Measurements from ENCODE around the gene CDK5RAP2.

Gene CDK5RAP2

DNA sequence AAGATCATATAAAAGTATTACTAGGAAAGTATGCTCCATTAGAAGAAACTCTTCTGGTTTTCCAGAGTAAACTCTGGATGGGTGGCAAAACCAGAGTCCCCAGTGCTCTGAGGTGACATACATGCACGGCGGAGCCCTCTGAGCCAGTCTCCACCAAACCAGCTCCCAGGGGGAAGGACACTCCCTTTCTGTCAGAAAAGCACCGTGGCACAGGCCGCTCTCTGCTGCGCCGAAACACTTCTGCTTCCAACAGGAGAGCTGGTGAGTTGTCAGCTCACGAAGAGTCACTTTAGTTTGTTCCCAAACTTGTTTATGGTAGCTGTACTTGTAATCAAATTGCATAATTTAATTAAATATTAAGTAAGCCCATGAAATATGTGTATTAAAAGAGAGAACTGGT, 184.6 kb downstream of the CDK5RAP2 start:
- Histone ChIP-seq H3K4me3 (replicated peaks; ENCODE audit: insufficient read depth, low read length) (no peak overlapping the region), H3K27ac (replicated peaks) (no peak overlapping the region), H3K27me3 (ENCODE audit: insufficient read depth, poor library complexity, severe bottlenecking) (no peaks in the 10 kb centered on the region)
- DNase-seq (ENCODE audit: low read depth in 1 of 2, low spot score in 1 of 2) = no peak
- TF ChIP-seq SPI1 (IDR thresholded peaks at IDR 0.05; ENCODE audit: borderline replicate concordance, low read depth) (no peak), GABPA (IDR thresholded peaks at IDR 0.05; ENCODE audit: low read depth) (no peak), POLR2AphosphoS5 (IDR thresholded peaks at IDR 0.05; ENCODE audit: low read depth) (no peak)
- TF ChIP-seq, protein P1, sequence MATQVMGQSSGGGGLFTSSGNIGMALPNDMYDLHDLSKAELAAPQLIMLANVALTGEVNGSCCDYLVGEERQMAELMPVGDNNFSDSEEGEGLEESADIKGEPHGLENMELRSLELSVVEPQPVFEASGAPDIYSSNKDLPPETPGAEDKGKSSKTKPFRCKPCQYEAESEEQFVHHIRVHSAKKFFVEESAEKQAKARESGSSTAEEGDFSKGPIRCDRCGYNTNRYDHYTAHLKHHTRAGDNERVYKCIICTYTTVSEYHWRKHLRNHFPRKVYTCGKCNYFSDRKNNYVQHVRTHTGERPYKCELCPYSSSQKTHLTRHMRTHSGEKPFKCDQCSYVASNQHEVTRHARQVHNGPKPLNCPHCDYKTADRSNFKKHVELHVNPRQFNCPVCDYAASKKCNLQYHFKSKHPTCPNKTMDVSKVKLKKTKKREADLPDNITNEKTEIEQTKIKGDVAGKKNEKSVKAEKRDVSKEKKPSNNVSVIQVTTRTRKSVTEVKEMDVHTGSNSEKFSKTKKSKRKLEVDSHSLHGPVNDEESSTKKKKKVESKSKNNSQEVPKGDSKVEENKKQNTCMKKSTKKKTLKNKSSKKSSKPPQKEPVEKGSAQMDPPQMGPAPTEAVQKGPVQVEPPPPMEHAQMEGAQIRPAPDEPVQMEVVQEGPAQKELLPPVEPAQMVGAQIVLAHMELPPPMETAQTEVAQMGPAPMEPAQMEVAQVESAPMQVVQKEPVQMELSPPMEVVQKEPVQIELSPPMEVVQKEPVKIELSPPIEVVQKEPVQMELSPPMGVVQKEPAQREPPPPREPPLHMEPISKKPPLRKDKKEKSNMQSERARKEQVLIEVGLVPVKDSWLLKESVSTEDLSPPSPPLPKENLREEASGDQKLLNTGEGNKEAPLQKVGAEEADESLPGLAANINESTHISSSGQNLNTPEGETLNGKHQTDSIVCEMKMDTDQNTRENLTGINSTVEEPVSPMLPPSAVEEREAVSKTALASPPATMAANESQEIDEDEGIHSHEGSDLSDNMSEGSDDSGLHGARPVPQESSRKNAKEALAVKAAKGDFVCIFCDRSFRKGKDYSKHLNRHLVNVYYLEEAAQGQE (IDR thresholded peaks at IDR 0.05; ENCODE audit: insufficient replicate concordance, low read depth) = no peak
- TF ChIP-seq, protein P2, sequence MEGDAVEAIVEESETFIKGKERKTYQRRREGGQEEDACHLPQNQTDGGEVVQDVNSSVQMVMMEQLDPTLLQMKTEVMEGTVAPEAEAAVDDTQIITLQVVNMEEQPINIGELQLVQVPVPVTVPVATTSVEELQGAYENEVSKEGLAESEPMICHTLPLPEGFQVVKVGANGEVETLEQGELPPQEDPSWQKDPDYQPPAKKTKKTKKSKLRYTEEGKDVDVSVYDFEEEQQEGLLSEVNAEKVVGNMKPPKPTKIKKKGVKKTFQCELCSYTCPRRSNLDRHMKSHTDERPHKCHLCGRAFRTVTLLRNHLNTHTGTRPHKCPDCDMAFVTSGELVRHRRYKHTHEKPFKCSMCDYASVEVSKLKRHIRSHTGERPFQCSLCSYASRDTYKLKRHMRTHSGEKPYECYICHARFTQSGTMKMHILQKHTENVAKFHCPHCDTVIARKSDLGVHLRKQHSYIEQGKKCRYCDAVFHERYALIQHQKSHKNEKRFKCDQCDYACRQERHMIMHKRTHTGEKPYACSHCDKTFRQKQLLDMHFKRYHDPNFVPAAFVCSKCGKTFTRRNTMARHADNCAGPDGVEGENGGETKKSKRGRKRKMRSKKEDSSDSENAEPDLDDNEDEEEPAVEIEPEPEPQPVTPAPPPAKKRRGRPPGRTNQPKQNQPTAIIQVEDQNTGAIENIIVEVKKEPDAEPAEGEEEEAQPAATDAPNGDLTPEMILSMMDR (IDR thresholded peaks at IDR 0.05; ENCODE audit: insufficient read depth, low read length) = no peak

DNA sequence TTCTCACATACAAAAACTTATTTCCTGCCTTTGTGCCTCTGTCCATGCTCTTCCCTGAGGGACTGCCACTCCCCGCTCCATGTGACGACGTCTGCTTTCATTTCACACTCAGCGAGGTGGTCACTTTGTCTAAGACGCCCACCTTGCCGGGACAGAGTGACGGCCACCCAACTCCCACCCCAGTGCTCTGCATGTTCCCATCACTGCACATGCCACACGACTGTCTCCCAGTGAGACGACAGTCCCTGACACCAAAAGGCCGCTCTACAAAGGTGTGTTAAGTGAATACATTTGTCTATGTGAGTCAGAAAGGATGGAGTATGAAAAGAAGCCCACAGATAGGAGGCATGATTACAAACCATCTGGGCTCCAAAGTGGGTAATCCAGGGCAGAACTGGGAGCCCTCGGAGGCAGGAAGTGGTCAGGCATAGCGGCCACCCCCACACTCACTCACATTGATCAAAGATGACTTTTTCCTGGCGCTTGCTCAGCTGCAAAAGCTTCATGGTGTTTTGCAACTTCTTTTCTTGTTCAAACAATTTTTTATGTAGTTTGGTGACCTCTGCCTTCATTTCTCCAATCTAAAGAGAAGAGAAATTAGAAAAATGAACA, 185.8 kb downstream of the CDK5RAP2 start:
- Histone ChIP-seq H3K4me3 (replicated peaks; ENCODE audit: insufficient read depth, low read length) (no peak overlapping the region), H3K27me3 (ENCODE audit: insufficient read depth, poor library complexity, severe bottlenecking) (no peaks in the 10 kb centered on the region), H3K27ac (replicated peaks) (no peak overlapping the region)
- DNase-seq (ENCODE audit: low read depth in 1 of 2, low spot score in 1 of 2) = peak in 1 of 2 experiments; percentile 13
- TF ChIP-seq, protein P1 (IDR thresholded peaks at IDR 0.05; ENCODE audit: insufficient replicate concordance, low read depth) = no peak
- TF ChIP-seq SPI1 (IDR thresholded peaks at IDR 0.05; ENCODE audit: borderline replicate concordance, low read depth) (no peak), POLR2AphosphoS5 (IDR thresholded peaks at IDR 0.05; ENCODE audit: low read depth) (no peak)
- TF ChIP-seq, protein P2 (IDR thresholded peaks at IDR 0.05; ENCODE audit: insufficient read depth, low read length) = no peak

- DNase-seq (ENCODE audit: low read depth in 1 of 2, low spot score in 1 of 2) = no peak
- H3K4me3 ChIP-seq (replicated peaks; ENCODE audit: insufficient read depth, low read length) = no peak overlapping the region
- H3K27me3 ChIP-seq (ENCODE audit: insufficient read depth, poor library complexity, severe bottlenecking) = no peaks in the 10 kb centered on the region
- H3K27ac ChIP-seq (replicated peaks) = no peak overlapping the region
- TF ChIP-seq SPI1 (IDR thresholded peaks at IDR 0.05; ENCODE audit: borderline replicate concordance, low read depth) = no peak
- TF ChIP-seq POLR2AphosphoS5 (IDR thresholded peaks at IDR 0.05; ENCODE audit: low read depth) = no peak
- TF ChIP-seq GABPA (IDR thresholded peaks at IDR 0.05; ENCODE audit: low read depth) = no peak
- TF ChIP-seq, protein P1 (IDR thresholded peaks at IDR 0.05; ENCODE audit: insufficient replicate concordance, low read depth) = no peak
- TF ChIP-seq, protein P2 (IDR thresholded peaks at IDR 0.05; ENCODE audit: insufficient read depth, low read length) = no peak
Measured at GRCh38 chr9:120393386-120394057, 186.4 kb downstream of the CDK5RAP2 start.
